ENCODE measurements around the gene IKBKE. TPM values are rescaled to one million over a fixed set of nuclear protein-coding genes. Genes with fewer than 3 reads are reported as not detected.

The IKBKE gene
- total and polyA plus RNA-seq, 2 of the 8 experiments (the other 6 are each of a cell fraction or from before 2014, with no cell fraction given): 8.6 to 12.0 TPM

DNA sequence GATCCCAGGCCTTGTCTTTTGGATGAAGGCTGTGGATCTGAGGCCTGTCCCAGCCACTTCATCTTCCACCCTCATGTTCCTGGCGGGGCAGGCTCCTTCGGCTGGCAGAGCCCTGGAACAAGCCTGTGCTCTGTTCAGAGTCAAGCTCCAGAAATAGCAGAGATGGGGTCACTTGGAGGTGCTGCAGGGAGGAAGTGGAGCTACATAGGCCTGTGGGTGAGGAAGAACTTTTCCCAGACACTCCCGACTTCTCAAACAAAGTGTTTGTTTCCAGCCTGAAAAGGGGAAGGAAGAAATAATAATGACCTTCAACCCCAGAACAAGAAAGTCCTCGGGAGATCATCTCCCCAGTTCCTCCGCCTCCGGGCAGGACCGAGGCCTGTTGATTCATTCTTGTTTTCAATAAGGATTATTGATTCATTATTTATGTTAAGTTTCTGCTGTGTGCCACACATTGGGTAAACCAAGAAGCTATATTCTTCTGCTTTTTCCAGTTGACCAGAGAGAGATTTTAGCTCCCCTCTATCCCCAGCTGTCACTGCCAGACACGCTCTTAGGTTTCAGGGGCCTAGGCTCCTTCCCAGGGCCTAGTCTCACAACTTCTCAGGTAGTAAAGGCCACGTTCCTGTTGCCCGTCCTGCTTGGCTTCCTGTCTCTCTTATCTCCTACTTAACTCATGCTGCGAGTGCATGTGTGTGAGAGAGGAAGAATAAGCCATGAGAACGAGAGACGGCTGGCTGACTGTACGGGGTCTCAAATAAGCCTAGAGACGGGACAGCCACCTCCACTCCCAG, 16.9 kb downstream of the IKBKE start:
- no peak overlapping the region for H3K4me2 ChIP-seq (ENCODE audit: insufficient read depth in 1 of 2, low read depth in 2 of 2, low read length in 2 of 2)
- no peak overlapping the region for H2BK120ac ChIP-seq (replicated peaks; ENCODE audit: low read depth, low read length)
- no peak for FAIRE-seq
- H3K79me1 ChIP-seq (ENCODE audit: low read depth, low read length): no peaks in the 10 kb centered on the region
- H3K4me3 ChIP-seq (ENCODE audit: extremely low read depth in 1 of 4, insufficient read depth in 2 of 4, low read depth in 3 of 4, low read length in 4 of 4): no peak overlapping the region
- H3K9ac ChIP-seq (replicated peaks in 1 of 4; ENCODE audit: extremely low read depth in 1 of 4, low read depth in 3 of 4, low read length in 3 of 4): no peak overlapping the region
- no peak overlapping the region for H2BK5ac ChIP-seq (ENCODE audit: low read depth, low read length)
- no peak overlapping the region for H4K91ac ChIP-seq (replicated peaks; ENCODE audit: insufficient read length, low read length)
- no peak overlapping the region for H2AK5ac ChIP-seq (ENCODE audit: low read depth, low read length)
- no peaks in the 10 kb centered on the region for H3K79me2 ChIP-seq (ENCODE audit: control insufficient read depth in 1 of 2, insufficient read depth in 2 of 2, low read length in 2 of 2)
- POLR2A ChIA-PET (ENCODE audit: partially characterized antibody): no interaction called here
- H2BK12ac ChIP-seq (ENCODE audit: low read depth, low read length): no peak overlapping the region
- H3K14ac ChIP-seq (ENCODE audit: insufficient read length): no peak overlapping the region
- no peak for DNase-seq (ENCODE audit: low read depth in 1 of 2, low spot score in 2 of 2)
- H3K36me3 ChIP-seq (ENCODE audit: control insufficient read depth in 2 of 4, insufficient read depth in 4 of 4, low read length in 3 of 4): peaks cover 0 to under 1% (median under 1%) of the 10 kb centered on the region in 4 experiments; a peak in 3 of 8 replicates
- H4K8ac ChIP-seq (ENCODE audit: extremely low read depth, insufficient read depth, low read length): no peak overlapping the region
- H3K56ac ChIP-seq (replicated peaks; ENCODE audit: insufficient read length, low read depth, low read length): no peak overlapping the region
- H3K27me3 ChIP-seq (replicated peaks in 1 of 4; ENCODE audit: control insufficient read depth in 3 of 4, extremely low read depth in 1 of 4, insufficient read depth in 3 of 4, low read length in 3 of 4): no peaks in the 10 kb centered on the region
- no peaks in the 10 kb centered on the region for H3K23me2 ChIP-seq (ENCODE audit: low read depth, low read length)
- peaks cover 0 to 2% of the 10 kb centered on the region in 2 experiments for H4K20me1 ChIP-seq (replicated peaks in 1 of 2; ENCODE audit: control insufficient read depth in 1 of 2, insufficient read depth in 2 of 2, low read length in 2 of 2)
- H4K5ac ChIP-seq (ENCODE audit: insufficient read length, low read depth, low read length): no peak overlapping the region
- no peak overlapping the region for H3K18ac ChIP-seq (ENCODE audit: extremely low read depth, low read length)
- no peak overlapping the region for H3K4ac ChIP-seq (replicated peaks; ENCODE audit: insufficient read length, low read depth, low read length)
- no peaks in the 10 kb centered on the region for H3K9me3 ChIP-seq (ENCODE audit: insufficient read depth in 2 of 2, low read depth in 1 of 2, low read length in 1 of 2)
- TF ChIP-seq NANOG (IDR thresholded peaks at IDR 0.05; ENCODE audit: insufficient read depth, low read depth, low read length, poor library complexity, severe bottlenecking): no peak
- no peak for TF ChIP-seq KDM4A (IDR thresholded peaks at IDR 0.05; ENCODE audit: low read depth, low read length, severe bottlenecking)
- no peak for TF ChIP-seq CEBPB (IDR thresholded peaks at IDR 0.05; ENCODE audit: low read depth, low read length)
- TF ChIP-seq KDM1A (IDR thresholded peaks at IDR 0.05; ENCODE audit: borderline replicate concordance, low read length): no peak
- TF ChIP-seq GTF2F1 (IDR thresholded peaks at IDR 0.05; ENCODE audit: borderline replicate concordance, low read depth, low read length): no peak
- TF ChIP-seq CHD2 (IDR thresholded peaks at IDR 0.05; ENCODE audit: low read length): no peak
- no peak for TF ChIP-seq EP300 (IDR thresholded peaks at IDR 0.05; ENCODE audit: borderline replicate concordance in 1 of 2, low read depth in 2 of 2, low read length in 2 of 2)
- no peak for TF ChIP-seq PHF8 (conservative IDR thresholded peaks at IDR 0.05; ENCODE audit: low read depth, low read length)
- no peak for TF ChIP-seq RXRA (IDR thresholded peaks at IDR 0.05; ENCODE audit: insufficient read depth, low read depth, low read length)
- no peak for TF ChIP-seq YY1 (IDR thresholded peaks at IDR 0.05; ENCODE audit: low read depth, low read length)
- H2BK15ac ChIP-seq (ENCODE audit: low read length): no peak overlapping the region
- CTCF ChIA-PET (ENCODE audit: partially characterized antibody): interaction anchor here (1.6 to 8.1 kb wide), 6 partner anchors 6 to 105 kb away, joined by 5 to 239 read pairs (median 54); partner anchors contain the start of gene RASSF5
- no peak overlapping the region for H2AFZ ChIP-seq (ENCODE audit: low read length)
- H3K4me1 ChIP-seq (replicated peaks in 1 of 4; ENCODE audit: control insufficient read depth in 3 of 4, insufficient read depth in 4 of 4, low read length in 3 of 4): no peaks in the 10 kb centered on the region
- no peak overlapping the region for H2BK20ac ChIP-seq (ENCODE audit: low read length)
- H3K27ac ChIP-seq (ENCODE audit: low read depth, low read length): no peak overlapping the region
- WGBS, 2 experiments (ENCODE audit: extremely low coverage in 1 of 2, insufficient coverage in 1 of 2, insufficient read length in 1 of 2, insufficient replicate concordance in 2 of 2, low coverage in 1 of 2, low lambda C conversion rate in 2 of 2, missing lambda C conversion rate in 1 of 2): 89% methylated on average over 15 of the region's 15 CpGs; no CpG with 5 or more reads in 1 of the 2 experiments
- H3K23ac ChIP-seq (ENCODE audit: insufficient read length): no peak overlapping the region

Measured in H1 (cell line).